Sigmoid colon (tissue), 4 donors: ENCODE data around the gene ZNF407.

Experiments
- CTCF ChIP-seq, 4 experiments: fragments of 450-650 bp in 3 of 4; fragments of 200-600 bp in 1 of 4; IDR thresholded peaks; one replicate each; pipeline ENCODE4 v1.5.1; 2016 to 2019; ENCODE audit warnings: antibody characterized with exemption in 4 of 4, mild to moderate bottlenecking in 3 of 4, moderate library complexity in 2 of 4
- EP300 ChIP-seq, 4 donors: sonication (generic); formaldehyde crosslinking; IDR thresholded peaks; one replicate each; pipeline ENCODE4 v1.6.1; 2017; ENCODE audit warnings: antibody characterized with exemption in 4 of 4
- POLR2AphosphoS5 ChIP-seq, 4 donors: sonication (generic); formaldehyde crosslinking; IDR thresholded peaks; one replicate each; pipeline ENCODE4 v1.6.1; 2017; ENCODE audit warnings: antibody characterized with exemption in 4 of 4

- TF ChIP-seq EP300 (IDR thresholded peaks at IDR 0.05) (no peak), CTCF (IDR thresholded peaks at IDR 0.05) (no peak), POLR2AphosphoS5 (IDR thresholded peaks at IDR 0.05) (no peak)
These were observed 320.7 kb downstream of the ZNF407 start for GRCh38 chr18:74918276-74918790.
